Ovary (tissue), 9 donors: ENCODE results near the gene BCL10. TPM values are rescaled to one million over a fixed set of nuclear protein-coding genes. Genes with fewer than 3 reads are reported as not detected.

Experiments
- DNase-seq, 5 donors: peaks; one replicate each; pipeline ENCODE4 v3.0.0-alpha.2; 2019 to 2020
- H3K27ac ChIP-seq, 2 donors: fragments of 200-600 bp; one replicate each; pipeline versions ENCODE4 v1.5.1 to v1.8.0; 2019 to 2022
- H3K27me3 ChIP-seq: fragments of 200-600 bp; one replicate; pipeline ENCODE4 v1.8.0; 2022
- H3K36me3 ChIP-seq: fragments of 200-600 bp; sonication (generic); one replicate; pipeline ENCODE4 v1.5.1; 2019
- H3K4me1 ChIP-seq: one replicate; pipeline ENCODE4 v1.8.1; 2013; ENCODE audit warnings: mild to moderate bottlenecking, moderate library complexity; ENCODE audit not compliant: insufficient read depth
- H3K4me3 ChIP-seq: fragments of 200-600 bp; sonication (generic); one replicate; pipeline ENCODE4 v1.5.1; 2017
- H3K9me3 ChIP-seq, 2 donors: fragments of 200-600 bp in 1 of 2; sonication (generic) in 1 of 2; one replicate each; pipeline versions ENCODE4 v1.5.1 to v1.8.1; 2013 to 2019; ENCODE audit warnings: mild to moderate bottlenecking in 1 of 2, moderate library complexity in 1 of 2
- EP300 ChIP-seq: sonication (generic); formaldehyde crosslinking; IDR thresholded peaks from one replicate; pipeline ENCODE4 v1.6.1; 2017; ENCODE audit warnings: antibody characterized with exemption
- POLR2A ChIP-seq: fragments of 450-650 bp; IDR thresholded peaks from one replicate; pipeline ENCODE4 v1.6.1; 2017; ENCODE audit warnings: antibody characterized with exemption, mild to moderate bottlenecking, moderate library complexity
- WGBS, 3 donors: extraction: QIAGEN DNeasy Blood & Tissue Kit in 1 of 3; methylation state at CpG; one replicate each; pipeline versions ENCODE4 v1.1.5 to v1.1.7; 2013 to 2017; 5-methylcytosine and 5-hydroxymethylcytosine counted together
- intact Hi-C, 4 donors: fragments of 100-400 bp; cut with DNase I; formaldehyde crosslinking; loops; one replicate each; pipeline versions ENCODE4 v1.11.0 to v1.15.1; 2022 to 2023
- polyA plus RNA-seq, 2 donors: library from polyadenylated mRNA; stranded (reverse); fragments of 200-250 nt in 1 of 2; fragments of 350-450 nt in 1 of 2; fragmentation: Illumina TruSeq in 1 of 2; extraction: RNeasy Lipid Tissue Mini Kit (QIAGEN cat#74804) in 1 of 2; gene quantifications; one replicate each; pipeline ENCODE4 v1.2.3, GENCODE V29; 2013 to 2014
- total RNA-seq, 7 donors: library from RNA; depleted of rRNA in 2 of 7; stranded (reverse); fragments of >200 nt in 2 of 7; fragmentation: NEBNext Ultra II Directional in 3 of 7; extraction: Animal tissue kit (Norgen Biotek cat#: 25700) in 3 of 7; gene quantifications; one replicate each; pipeline versions ENCODE4 v1.1.0 to v1.2.4, GENCODE V29; 2016 to 2023
- TF ChIP-seq, protein P1 (sequence below), 3 donors: fragments of 450-650 bp in 2 of 3; fragments of 200-600 bp in 1 of 3; IDR thresholded peaks; one replicate each; pipeline versions ENCODE4 v1.5.1 to v1.8.0; 2016 to 2022; ENCODE audit warnings: antibody characterized with exemption in 3 of 3, mild to moderate bottlenecking in 1 of 3
- donor health status: DM: no; HTN: no; CAD: no; lungs with moderate emphysema.
- donor health status: DM: no; HTN: no; CAD: no.
- donor health status: Bipolar disorder and iron deficiency.
- donor health status: DM: yes; HTN: yes; CAD: no.
- donor health status: DM: no; HTN: no; CAD: no.
- donor health status: DM: yes; HTN: yes; CAD: no.

Gene BCL10
- total and polyA plus RNA-seq, 9 donors: 8.1 to 23.6 (median 17.2) TPM

DNA sequence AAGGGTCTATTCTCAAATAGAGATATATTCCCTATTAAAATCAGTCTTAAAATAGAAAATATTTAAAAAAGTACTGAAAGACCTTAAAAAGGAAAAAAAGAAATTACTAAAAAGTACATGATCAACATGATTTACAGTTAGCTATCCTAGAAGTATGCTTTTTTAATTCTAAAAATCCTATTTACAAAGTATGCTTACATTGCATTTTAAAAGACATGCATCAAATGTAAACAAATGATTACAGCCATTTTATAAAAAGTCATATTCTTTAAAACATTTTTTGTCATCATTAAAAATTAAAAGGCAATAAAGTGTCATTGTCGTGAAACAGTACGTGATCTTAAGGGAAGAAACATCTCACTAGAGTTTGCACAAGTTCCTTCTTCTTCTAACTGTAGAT is 9.1 kb downstream of the BCL10 start:
- intact Hi-C loops: no loop called here
- WGBS, 3 donors: 87 to 93% (median 92%) methylated on average over 2 of the region's 2 CpGs
- H3K4me3 ChIP-seq: no peak overlapping the region
- no peaks in the 10 kb centered on the region for H3K4me1 ChIP-seq
- H3K27me3 ChIP-seq: no peaks in the 10 kb centered on the region
- no peak for DNase-seq
- no peaks in the 10 kb centered on the region for H3K9me3 ChIP-seq
- no peak overlapping the region for H3K27ac ChIP-seq
- TF ChIP-seq, protein P1, sequence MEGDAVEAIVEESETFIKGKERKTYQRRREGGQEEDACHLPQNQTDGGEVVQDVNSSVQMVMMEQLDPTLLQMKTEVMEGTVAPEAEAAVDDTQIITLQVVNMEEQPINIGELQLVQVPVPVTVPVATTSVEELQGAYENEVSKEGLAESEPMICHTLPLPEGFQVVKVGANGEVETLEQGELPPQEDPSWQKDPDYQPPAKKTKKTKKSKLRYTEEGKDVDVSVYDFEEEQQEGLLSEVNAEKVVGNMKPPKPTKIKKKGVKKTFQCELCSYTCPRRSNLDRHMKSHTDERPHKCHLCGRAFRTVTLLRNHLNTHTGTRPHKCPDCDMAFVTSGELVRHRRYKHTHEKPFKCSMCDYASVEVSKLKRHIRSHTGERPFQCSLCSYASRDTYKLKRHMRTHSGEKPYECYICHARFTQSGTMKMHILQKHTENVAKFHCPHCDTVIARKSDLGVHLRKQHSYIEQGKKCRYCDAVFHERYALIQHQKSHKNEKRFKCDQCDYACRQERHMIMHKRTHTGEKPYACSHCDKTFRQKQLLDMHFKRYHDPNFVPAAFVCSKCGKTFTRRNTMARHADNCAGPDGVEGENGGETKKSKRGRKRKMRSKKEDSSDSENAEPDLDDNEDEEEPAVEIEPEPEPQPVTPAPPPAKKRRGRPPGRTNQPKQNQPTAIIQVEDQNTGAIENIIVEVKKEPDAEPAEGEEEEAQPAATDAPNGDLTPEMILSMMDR (IDR thresholded peaks at IDR 0.05): no peak
- no peak for TF ChIP-seq POLR2A
- no peak for TF ChIP-seq EP300
- no peaks in the 10 kb centered on the region for H3K36me3 ChIP-seq

DNA sequence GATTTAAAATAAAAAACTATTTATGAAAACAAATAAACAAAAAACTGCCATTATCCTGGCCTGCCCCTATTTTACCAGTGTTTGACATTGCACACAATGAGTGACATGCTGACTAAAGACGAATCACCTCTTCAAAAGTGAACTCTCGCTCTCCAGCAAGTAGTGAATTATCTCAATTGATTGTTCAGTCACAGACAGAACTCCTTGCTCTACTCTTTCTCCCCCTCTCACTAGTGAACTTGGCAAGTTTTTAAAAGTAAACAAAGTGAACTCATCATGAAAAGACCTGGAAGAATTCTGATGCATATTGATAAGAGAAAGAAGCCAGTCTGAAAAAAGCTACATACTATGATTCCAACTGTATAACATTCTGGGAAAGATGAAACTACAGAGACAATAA is 12.3 kb downstream of the BCL10 start:
- no peak for TF ChIP-seq EP300
- TF ChIP-seq, protein P1 (IDR thresholded peaks at IDR 0.05): no peak
- TF ChIP-seq POLR2A: no peak
- no peak for DNase-seq
- no peak overlapping the region for H3K27ac ChIP-seq
- intact Hi-C loops: loop anchor here in 1 of 4 donors (5.0 kb wide), 1 partner anchor 152 kb away; no protein-coding TSS in a partner anchor
- WGBS, 3 donors: 89 to 99% (median 95%) methylated on average over 2 of the region's 2 CpGs
- no peaks in the 10 kb centered on the region for H3K36me3 ChIP-seq
- no peaks in the 10 kb centered on the region for H3K27me3 ChIP-seq
- no peaks in the 10 kb centered on the region for H3K9me3 ChIP-seq
- peaks cover 1% of the 10 kb centered on the region for H3K4me1 ChIP-seq
- H3K4me3 ChIP-seq: no peak overlapping the region

DNA sequence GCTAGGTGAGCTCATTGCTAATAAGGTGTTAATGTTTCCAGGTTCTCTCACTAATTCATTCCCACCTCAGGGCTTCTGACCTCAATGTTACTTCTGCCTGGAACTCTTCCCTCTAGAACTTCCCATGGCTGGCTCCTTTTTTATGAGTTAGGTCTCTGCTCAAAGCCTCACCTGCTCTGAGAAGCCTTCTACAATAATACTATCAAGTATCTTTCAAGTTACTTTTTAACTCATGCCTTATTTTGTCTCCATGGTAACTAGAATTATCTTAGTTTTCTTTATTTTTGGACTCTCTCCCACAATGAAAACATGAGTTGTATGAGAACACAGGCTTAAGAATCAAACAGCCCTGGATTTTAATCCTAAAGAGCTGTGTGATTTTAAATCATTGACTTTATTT is 13.4 kb downstream of the BCL10 start:
- TF ChIP-seq, protein P1 (IDR thresholded peaks at IDR 0.05): no peak
- no peak for TF ChIP-seq EP300
- no peak for TF ChIP-seq POLR2A
- Histone ChIP-seq H3K4me1 (peaks cover 5% of the 10 kb centered on the region), H3K9me3 (no peaks in the 10 kb centered on the region), H3K36me3 (no peaks in the 10 kb centered on the region), H3K27me3 (no peaks in the 10 kb centered on the region), H3K27ac (no peak overlapping the region), H3K4me3 (no peak overlapping the region)
- intact Hi-C loops: loop anchor here in 1 of 4 donors (5.0 kb wide), 1 partner anchor 151 kb away; no protein-coding TSS in a partner anchor
- DNase-seq: no peak

DNA sequence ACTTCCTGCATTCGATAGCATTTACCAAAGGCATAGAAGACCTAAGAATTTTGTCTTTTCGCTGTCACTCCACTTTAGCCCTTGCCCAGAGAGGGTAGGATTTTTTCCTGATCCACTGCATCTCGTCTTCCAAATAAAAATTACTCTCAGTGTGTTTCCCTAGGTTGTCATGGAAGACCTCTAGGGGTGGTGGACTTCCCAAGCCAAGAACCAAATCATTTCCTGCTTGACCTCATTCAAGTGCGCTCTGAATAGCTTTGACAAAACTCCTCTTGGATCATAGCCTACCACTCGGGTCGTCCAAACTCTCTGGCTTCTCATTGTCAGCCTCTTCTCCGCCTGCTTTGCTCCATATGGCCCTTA is 16.5 kb downstream of the BCL10 start:
- WGBS, 3 donors: 5 to 8% (median 7%) methylated on average over 7 of the region's 7 CpGs

More for the DNA sequence above, 16.5 kb downstream of the BCL10 start:
- no peaks in the 10 kb centered on the region for H3K27me3 ChIP-seq
- H3K27ac ChIP-seq: peak overlapping the region in 1 of 2 donors; percentile 1
- no peaks in the 10 kb centered on the region for H3K9me3 ChIP-seq
- DNase-seq: no peak
- TF ChIP-seq, protein P1 (IDR thresholded peaks at IDR 0.05): no peak
- no peak for TF ChIP-seq POLR2A
- TF ChIP-seq EP300: no peak
- H3K4me3 ChIP-seq: peak overlapping the region; percentile 94
- intact Hi-C loops: loop anchor here (5.0 to 10.0 kb wide), 5 partner anchors 148 to 318 kb away; no protein-coding TSS in a partner anchor
- H3K36me3 ChIP-seq: no peaks in the 10 kb centered on the region
- H3K4me1 ChIP-seq: peaks cover 6% of the 10 kb centered on the region
